GM19035 (cell line): ENCODE data around the gene CASS4.

Experiments
- ATAC-seq: cut with Tn5 transposase; IDR thresholded peaks from one replicate; pipeline ENCODE4 v1.9.1; 2021; ENCODE audit not compliant: unreplicated experiment

CASS4 gene

GRCh38 chr20:56422076-56422823, 10.2 kb downstream of the CASS4 start:
- ATAC-seq, result no peak

DNA sequence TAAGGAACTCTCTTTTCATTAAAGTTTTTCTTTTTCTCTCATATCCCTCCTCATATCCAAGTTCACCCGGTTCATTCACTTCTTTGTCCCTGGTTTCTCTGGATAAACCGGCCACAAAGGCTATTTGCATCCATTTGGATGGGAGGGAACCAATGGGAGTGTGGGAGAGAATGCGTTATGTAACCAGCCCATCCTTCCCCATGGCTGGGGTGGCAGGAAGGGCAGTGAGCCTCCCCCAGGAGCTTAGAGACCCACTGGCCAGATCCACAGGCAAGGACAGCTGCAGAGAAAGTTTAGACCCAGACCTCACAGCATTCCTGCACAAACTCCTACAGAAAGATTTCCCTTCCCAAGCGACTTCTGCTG, 10.7 kb downstream of the CASS4 start:
- ATAC-seq, result no peak

DNA sequence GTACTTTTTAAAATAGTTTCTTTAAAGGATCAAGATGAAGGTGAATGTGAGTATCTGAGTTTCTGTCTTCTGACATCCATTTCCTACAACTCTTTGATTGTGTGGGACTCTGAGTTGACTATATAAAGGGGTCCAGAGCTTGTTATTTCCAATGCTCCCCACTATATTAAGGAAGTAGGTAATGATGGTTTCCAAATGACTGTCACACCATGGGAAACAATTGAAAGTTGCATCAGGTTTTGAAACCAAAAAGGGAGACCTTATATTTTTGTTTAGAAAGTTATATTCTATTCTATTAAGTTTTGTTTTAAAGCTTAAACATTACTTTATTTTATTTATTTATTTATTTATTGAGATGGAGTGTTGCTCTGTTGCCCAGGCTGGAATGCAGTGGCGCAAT, 11.2 kb downstream of the CASS4 start:
- no peak for ATAC-seq

DNA sequence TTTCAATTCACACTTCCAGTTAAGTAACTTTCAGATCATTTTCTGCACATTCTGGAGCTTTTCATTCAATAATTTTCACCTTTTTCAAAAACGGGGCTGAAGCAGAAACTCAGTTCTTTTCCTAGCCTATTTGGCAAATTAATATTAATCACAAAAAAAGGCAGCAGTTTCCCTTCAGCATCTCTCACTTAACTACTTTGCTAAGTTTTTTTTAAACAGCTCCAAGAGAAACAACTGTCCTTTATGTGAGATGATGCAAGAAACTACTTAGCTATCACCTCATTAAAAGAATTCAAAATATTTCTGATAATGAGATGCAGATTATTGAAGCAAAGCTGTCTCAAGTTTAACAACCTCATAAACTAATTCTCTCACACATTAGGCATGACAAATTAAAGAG, 11.8 kb downstream of the CASS4 start:
- ATAC-seq, result no peak

DNA sequence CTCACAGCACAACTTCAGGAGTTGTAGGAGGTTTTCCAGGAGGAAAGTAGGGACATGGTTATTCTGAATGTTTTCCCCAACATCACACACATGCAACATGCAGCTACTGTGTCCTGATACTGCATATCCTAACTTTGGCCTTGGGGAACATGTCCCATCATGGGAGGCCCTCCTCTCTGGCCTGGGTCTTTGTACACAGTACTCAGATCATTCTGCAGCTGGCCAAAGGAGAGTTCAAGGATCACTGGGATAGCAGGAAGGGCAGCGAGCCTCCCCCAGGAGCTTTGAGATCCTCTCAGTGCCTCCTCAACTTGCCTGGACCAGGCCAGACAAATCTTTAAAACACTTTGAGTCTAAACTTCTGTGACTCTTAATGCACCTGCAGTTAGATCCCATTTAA, 12.9 kb downstream of the CASS4 start:
- no peak for ATAC-seq

DNA sequence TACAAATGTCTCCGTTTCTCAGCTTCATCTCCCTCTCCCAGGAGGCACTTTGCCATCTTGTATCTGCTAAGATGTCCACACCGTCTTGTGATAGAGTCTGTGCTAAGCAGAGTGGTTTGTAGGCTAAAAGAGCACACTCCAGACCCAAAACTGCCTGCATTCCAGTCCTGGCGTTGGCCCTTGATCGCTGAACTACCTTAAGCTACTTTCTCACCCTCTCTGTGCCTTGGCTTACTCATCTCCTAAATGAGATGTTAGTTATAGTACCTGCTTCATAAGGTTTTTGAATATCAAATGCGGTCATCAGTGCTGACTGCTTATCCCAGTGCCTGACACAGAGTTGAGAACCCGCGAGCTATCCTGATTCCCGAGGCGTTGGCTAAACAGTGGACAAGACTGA, 14.0 kb downstream of the CASS4 start:
- no peak for ATAC-seq

DNA sequence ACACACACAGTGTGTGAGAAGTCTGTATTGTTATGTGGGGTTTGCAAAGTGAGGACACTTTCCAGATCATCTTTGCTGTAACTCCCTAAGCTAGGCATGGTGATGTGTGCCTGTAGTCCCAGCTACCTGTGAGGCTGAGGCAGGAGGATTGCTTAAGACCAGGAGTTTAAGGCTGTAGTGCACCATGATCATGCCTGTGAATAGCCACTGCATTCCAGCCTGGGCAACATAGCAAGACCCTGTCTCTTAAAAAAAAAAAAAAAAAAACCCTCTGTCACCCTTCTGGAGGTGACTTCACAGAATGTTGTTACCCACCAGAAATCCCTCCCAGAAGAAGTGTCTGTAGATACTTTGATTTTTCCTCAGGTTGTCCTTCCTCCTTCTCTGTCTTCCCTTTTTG, 14.9 kb downstream of the CASS4 start:
- ATAC-seq, result no peak

GRCh38 chr20:56427797-56428196, 15.7 kb downstream of the CASS4 start:
- no peak for ATAC-seq

- ATAC-seq, result no peak
Observed at GRCh38 chr20:56428410-56428809, 16.4 kb downstream of the CASS4 start.

DNA sequence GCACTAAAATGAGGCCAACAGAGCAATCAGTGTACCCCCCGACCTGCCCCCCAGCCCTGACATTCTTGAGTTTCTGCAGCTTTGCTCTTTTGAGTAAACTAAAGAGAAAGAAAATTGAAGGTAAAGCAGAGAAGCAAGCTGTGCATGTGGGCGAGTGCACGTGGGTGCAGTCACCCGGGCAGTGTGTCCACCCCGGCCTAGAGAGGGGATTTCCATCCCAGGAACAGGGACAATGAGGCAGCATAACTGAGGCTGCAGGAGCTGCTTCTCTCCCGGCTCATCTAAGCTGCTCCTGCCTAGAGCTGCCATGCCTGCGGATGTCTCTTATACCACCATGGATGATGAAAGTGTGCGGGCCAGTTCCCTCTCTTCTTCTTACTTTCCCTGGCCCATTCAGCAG, 16.8 kb downstream of the CASS4 start:
- ATAC-seq, result no peak

GRCh38 chr20:56429502-56429901, 17.4 kb downstream of the CASS4 start:
- ATAC-seq, result no peak

- no peak for ATAC-seq
Observed at GRCh38 chr20:56429941-56430340, 17.9 kb downstream of the CASS4 start.

- ATAC-seq, result no peak
Observed at GRCh38 chr20:56430461-56430860, 18.4 kb downstream of the CASS4 start.

- ATAC-seq, result no peak
Observed at GRCh38 chr20:56430957-56431356, 18.9 kb downstream of the CASS4 start.

GRCh38 chr20:56431471-56431870, 19.4 kb downstream of the CASS4 start:
- ATAC-seq, result no peak

DNA sequence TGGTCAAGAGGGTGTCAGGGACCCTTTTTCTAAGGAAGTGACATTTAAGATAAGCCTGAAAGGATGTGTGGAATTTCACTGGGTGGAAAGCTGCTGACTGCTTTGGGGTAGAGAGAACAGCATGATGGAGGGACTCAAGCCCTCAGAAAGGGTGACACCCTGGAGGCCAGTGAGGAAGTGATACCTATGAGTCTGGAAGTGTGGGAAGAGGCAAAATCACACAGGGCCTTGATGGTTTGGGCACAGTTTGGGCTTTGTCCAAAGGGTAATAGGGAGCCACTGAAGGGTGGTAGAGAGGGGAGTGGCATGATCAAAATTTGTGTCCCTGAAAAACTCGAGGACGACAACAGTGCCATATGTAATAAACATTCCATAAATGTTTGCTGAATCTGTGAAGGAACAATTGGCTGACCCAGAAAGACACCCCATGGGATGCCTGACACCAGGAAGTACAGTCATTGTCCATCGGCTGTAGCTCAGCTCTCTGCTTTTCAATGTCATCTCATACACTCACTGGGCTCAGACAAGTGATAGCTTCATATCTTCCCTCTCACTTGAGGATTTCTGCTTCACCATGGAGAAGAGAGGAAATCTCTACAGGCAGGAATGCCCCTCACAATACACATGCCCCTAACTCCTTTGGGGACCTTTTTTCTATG, 21.3 kb downstream of the CASS4 start:
- ATAC-seq, result no peak

DNA sequence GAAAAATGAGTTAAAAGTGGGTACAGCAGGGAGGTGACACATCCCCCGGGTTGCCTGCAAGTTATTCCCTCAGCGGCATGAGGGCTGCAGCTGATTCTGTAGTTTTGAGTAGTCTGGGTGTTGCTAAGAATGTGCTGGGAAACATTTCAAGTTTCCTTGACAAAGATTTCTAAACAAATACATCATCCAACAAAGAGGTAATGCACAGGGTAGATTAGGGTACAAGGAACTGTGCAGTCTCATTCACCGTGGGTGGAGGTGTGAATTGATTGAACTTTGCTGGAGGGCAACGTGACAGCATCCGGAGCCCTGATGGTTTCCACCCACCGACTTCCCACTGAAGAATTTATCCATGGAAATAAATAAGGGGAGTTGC, 21.8 kb downstream of the CASS4 start:
- no peak for ATAC-seq

DNA sequence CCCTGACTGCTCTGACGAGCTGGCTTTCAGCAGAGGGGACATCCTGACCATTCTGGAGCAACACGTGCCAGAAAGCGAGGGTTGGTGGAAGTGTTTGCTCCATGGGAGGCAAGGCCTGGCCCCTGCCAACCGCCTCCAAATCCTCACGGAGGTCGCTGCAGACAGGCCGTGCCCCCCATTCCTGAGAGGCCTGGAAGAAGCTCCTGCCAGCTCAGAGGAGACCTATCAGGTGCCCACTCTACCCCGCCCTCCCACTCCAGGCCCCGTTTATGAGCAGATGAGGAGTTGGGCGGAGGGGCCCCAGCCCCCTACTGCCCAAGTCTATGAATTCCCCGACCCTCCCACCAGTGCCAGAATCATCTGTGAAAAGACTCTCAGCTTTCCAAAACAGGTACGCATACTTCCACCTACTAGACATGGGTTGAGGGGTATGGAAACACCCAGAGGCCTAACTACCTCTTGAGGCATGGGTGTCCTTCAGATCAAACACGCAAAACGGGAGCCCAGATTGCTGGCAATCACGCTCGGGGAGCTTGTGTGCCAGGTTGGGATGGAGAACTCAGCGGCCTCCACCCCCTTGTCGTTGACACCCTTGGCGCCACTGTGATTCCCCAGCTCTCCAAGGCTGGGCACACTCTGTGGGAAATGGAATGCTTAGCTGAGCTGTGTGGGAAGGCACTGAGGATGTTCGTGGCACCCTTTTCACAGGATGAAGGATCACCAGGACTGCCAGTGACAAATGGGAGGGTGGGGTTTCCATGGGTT, 25.3 kb downstream of the CASS4 start:
- ATAC-seq, result no peak

DNA sequence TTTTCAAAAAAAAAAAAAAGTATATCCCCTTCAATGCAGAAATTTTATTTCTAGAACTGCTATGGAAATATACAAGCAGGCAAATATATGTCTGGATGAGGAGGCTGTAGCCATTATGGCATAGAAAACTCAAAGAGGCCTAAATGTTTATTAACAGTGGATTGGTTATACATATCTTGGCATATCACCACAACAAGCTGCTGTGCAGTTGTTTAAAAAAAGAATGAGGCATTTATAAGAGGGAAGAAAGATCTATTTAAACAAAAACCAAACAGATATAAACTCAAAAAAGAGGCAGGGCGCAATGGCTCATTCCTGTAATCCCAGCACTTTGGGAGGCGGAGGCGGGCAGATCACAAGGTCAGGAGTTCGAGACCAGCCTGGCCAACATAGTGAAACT, 26.2 kb downstream of the CASS4 start:
- no peak for ATAC-seq

DNA sequence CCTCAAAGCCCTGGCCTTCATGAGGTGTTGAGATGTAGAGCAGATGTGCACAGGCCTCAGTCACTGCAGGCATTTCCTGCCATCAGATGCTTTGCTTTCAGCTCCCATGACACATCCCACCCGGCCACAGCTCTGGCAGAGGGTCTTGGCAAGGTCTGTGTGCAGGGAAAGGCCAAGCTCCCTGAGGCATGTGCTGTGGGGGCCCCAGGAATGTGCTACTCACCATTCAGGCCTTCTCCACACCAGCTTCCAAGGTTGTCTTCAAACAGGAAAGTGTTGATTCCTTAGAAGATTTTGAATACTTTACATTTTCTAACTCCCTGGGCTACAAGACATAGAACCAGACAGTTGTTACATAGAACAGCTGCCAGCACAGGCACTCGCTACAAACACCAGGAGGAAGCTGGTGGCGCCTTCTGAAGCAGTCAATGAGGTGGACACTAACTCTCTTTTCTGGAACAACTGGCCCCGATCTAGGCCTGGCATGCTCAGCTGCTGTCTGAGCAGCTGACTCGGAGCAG, 27.8 kb downstream of the CASS4 start:
- ATAC-seq, result no peak

- peak; percentile 72 for ATAC-seq
Observed at GRCh38 chr20:56440346-56441007, 28.4 kb downstream of the CASS4 start.
